GM21515 (cell line): ENCODE results near the gene VAC14.

Experiments used
- ATAC-seq: cut with Tn5 transposase; IDR thresholded peaks from one replicate; pipeline ENCODE4 v1.9.1; 2021; ENCODE audit not compliant: unreplicated experiment

The VAC14 gene

DNA sequence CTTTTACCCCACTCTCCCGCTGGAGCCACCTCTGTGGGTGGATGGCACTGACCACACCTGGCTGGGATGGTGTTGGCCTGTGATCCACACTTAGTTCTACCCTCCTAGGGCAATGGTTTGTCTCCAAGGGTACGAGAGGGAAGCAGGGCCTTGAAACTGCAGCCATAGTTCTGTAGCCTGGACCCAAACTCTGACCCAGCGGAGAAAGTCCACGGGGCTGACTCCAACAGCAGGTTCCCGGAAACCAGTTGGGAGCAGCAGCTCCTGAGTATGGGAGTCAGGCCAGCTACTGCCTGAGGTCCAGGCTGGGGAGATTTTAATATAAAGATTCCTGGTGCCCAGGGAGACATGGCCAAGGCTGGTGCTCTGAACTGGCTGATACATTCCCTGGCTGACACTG, 91.5 kb downstream of the VAC14 start:
- no peak for ATAC-seq

DNA sequence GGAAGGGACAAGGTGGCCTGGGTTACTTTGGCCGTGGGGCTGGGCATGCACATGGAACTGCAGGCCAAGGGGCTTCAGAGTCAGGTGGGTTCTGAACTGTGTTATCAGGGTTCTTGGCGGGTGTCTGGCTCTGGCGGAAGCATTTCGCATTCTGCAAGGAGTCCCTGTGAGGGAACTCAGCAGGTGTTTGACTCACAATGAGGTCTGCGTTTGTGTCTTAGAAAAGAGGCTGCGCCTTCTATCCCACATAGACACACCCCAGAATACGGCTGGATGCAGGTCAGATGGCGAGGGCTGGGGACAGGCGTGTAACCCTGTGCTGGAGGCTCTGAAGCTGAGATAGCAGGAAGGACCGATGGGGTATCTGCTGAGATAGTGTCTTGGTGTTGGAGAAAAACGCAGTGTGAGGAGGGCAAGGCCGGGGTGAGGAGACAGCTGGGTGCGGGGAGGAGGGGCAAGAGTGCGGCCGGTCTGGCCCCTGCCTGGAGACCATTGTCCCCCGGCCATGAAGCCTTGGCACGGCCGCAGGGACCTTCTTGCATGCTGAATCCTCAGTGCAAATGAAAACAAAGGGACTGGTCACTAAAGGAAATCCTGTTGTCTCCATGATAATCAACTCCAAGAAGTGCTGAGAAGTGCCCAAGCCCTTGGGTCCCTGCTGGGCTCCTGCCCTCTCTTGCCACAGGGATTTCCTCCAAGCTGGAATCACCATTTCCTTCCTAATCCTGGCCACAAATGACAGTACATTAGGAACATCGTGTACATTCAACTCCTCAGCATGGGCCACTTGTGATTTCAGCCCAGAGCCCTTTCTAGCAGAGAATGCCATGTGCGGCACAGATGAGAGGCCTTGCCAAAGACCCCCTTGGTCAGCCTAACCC, 92.4 kb downstream of the VAC14 start:
- ATAC-seq: no peak

DNA sequence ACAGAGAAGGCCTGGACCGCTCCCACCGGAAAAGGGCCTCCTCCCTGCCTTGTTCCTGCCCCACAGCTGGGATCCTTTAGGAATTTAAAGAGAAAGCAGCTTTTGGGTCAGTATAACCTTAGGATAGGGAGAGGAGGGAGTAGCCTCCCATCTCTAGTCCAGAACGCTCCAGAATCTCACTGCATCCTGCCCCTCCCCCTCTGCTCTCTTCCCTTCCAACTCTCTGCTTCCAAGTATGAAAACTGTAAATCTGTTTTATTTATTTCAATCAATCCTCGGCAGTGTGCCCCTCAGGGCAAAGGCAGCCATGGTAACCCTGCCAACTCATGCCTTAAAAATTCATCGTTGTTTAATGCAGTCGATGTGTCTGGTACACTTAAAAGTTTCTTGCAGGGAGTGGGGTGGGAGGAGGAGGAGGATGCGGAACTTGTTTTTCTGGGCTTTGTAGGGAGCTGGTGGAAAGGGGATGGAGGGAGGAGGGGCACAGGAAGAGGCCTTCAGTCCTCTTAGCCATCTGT, 94.0 kb downstream of the VAC14 start:
- no peak for ATAC-seq

DNA sequence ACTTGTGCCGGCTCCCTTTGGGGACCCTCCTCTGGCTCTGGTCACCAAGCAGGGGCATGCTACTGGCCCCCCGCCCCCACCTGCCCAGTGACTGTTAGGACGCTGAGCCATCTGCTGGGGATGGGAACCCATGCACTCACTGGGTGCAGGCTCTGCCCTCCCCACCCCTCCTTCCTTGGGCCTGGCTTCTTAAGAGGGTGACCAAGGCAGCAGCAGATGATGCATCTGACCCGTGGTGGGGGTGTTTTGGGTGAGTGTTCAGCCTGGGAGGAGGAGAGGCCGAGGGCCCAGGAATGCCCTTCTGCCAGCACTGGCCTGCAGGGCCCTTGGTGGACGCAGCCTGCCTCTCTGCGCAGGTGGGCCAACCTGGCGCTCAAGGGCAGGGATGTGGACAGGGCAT, 95.9 kb downstream of the VAC14 start:
- no peak for ATAC-seq

DNA sequence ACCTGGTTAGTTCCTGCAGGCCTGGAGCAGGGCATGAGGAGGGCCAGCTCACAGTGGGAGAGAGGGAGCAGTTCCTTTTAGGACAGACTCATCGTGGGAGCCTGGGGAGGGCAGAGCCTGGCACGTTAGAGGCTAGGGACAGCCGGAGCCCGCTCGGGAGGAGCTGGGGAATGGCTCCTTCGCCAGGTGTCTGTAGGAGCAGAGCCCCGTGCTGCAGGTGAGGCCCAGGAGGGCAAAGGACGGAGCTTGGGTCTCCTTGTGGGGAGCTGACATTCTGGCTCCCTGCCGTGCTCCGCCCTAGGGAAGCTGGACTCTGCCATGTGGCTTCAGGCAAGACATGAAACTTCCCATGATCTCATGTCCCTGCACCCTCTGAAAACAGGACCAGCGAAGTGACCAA, 96.4 kb downstream of the VAC14 start:
- ATAC-seq: no peak

DNA sequence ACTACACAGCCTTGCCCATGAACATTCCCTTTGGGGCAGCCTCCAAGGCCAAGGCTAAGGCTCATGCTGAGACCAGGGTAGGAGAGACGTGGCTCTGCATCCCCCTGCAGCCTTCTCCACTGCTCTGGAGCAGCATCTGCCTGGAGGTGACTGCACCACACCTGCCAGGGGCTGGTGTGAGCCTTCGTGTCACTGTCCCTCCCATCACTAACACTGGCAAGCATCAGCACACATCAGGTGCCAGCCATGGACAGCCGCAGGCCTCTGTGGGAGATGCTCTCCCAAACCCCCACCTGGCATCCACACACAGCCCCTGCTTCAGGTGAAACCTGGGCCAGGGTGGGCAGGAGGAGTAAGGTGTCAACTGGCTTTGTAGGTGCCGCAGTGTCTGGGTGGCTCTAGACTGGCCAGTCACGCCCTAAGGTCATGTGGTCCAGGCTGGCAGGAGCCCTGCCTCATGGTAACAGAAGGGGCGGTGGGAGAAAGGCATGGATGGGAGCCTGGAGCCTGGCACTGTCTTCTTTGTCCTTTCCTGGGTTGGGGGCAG, 97.0 kb downstream of the VAC14 start:
- ATAC-seq: no peak

DNA sequence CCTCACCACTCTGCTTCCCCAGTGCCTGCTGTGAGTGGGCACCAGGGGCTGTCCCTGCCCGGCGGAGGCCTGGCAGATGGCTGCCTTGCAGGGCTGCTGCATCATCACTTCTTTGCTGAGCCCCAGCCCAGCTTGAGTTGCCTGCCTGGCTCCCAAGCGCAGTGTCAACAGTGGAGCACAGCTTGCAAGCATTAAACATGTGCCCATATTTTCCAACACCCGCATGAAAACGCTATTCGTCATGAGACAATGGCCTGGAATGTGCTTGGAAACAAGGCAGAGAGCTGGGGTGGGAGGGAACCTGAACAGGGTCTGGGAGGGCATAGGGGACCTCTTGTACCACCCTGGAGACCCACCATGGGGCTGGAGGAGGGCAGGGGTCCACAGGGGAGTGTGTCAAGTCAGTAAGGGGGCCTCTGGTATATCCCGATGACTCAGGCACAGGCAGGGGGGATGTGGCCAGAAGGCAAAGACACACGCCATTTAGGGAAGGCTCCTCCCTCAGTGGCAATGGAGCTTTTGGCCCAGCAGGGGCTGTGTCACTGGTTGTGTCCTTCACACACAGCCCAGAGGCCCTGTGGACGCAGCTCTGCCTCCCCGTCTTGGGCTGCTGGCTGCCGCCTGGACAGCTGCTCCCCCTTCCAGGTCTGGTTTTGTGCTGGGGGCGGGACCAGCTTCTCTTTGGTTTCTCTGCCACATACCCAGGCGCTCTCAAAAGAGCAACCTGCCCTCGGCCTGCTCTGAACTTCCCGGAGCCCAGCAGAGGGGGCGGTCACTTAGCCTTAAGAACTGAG, 97.7 kb downstream of the VAC14 start:
- no peak for ATAC-seq

DNA sequence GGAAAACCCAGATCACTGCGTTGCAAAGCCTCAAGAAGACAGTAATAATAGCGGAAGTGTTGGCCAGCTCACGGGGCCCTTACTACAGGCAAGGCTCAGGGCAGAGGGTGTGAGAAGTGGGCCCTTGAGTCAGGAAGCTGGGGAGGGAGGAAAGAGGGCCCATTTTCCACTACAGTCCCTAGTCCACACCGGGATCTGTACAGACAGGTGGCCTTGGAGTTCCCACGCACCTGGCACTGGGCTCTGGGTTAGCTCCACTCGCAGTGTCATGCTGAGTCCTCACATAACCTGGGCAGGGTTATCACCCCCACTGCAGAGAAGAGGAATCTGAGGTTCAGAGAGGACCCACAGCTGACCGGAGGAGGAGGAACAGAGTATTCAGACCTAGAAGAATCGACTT, 98.3 kb downstream of the VAC14 start:
- ATAC-seq: no peak

DNA sequence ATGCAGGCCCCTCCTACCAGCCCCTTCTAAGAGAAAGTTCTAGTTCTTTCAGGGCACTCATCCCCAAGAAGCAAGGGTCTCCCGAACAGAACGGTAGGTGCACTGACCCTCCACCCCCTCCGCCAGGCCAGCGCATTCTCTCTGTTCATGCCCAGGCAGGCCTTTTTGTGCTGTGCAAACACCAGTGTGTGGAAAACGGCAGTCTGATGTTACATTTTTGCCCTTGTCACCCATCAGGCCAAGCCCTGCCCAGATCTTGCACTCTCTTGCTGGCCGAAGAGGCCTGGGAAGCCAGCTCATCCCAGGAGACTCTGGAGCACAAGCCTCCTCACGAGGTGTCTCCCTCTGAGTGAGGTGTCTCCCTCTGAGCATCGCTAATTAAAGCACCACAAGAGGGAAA, 99.0 kb downstream of the VAC14 start:
- ATAC-seq: no peak

DNA sequence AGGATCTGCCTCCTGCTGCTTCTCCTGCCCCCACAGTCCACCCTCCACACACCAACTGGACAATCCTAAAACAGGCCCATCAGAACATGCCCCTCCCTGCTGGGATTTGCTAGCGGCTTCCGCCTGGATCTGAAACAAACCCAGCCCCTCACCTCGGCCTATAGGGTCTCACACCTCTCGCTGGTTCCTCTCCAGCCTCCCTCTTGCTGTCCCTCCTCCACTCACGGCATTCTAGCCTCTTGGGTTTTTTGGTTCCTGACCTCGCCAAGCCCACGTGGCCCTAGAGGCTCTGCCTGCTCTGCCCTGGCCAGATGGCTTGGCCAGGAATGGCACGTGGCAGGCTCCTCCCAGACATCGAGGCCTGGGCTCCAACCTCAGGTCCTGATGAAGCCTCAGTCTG, 99.4 kb downstream of the VAC14 start:
- ATAC-seq: no peak

DNA sequence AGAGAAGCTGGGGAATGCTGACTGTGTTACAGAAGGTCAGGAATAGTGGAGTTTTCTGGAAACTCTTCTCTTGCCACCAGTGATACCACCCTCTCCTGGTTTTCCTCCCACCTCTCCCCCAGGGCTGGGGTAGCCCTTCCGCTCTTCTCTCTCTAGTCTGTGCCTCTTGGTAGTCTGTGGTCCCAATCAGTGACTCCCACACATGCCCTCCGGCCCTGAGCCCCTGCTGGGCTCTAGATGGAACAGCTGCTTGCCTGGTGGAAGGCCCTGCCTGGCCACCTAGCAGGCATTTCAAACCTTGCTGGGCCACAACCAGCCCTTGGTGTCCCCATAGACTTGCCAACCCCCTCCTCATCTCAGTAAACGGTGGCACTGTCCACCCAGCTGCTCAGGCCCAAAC, 99.9 kb downstream of the VAC14 start:
- ATAC-seq: no peak

DNA sequence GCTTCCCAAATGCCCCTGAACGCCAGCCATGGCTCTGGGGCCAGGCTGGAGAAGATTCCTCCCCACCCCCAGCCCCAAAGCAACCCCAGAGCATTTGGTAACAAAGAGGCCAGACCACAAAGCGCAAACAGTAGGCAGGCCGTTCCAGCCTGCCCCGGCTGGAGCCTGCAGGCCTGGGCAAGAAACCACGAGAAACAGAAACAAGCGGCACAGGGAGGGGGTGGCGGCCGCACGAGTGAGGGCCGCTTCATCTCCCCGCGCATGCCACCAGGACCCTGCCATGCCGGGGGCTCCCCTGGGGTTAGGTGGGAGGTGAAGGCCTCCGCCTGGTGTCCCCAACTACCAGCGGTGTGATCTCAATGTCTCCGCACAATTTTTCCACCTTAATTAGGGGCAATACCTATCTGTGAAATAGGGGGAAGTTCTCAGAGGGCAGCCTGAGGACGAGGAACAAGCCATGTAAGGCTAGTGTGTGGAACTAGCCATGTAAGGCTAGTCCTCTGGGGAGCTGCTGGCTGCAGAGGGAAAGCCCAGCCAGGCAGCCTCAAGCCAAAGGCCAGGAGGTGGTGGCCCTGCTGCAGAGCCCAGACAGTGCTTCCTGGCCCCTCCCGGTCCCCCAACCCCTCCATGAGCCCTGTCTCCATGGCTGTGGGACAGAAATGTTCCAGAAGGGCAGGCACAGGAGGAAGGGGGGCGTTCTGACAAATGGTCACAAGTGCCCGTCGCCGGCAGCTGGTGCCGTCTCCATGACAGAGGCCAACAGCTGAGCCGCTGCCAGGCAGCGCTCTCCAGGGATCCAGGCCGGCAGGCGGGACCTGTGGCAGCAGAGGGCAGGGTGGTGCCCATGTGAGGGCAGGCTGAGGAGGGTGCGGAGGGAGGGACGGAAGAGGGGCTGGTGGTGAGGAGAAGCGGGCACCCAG, 100.6 kb downstream of the VAC14 start:
- ATAC-seq: no peak

DNA sequence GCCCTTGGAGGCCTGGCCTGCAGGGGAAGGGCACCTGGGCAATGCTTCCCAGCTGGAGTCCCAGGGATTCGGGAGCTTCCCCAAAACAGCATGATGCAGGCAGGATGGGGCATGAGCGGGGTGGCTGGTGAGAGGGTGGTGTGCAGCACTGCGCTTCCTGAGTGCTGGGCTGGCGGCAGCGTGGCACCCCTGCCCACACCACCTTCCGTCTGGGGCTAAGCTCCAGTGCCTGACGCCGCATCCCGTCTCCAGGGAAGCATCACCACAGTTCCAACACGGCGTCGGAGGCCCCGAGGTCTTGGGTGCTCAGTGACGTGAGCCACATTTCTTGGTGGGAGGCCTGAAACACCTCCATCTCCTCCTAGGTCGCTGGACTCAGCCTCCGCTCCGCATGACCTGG, 101.3 kb downstream of the VAC14 start:
- ATAC-seq: no peak

DNA sequence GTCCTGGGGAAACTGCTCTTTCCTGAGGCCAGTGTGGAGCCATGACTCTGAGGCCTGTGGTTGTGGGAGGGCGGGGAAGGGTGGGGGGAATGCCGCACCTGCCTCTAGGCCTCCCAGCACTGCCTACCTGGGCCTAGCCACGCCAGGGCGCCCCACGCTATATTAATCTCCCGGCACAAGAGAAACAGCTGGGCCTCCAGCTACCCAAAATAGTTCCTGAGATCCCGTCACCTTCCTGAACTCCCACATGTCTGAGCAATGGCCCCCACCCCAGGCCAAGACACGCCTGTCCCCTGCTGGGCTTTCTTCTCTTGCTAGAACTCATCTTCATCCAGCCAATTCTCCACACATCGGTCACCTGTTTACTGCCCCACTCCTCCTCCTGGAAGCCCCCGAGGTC, 102.1 kb downstream of the VAC14 start:
- no peak for ATAC-seq

DNA sequence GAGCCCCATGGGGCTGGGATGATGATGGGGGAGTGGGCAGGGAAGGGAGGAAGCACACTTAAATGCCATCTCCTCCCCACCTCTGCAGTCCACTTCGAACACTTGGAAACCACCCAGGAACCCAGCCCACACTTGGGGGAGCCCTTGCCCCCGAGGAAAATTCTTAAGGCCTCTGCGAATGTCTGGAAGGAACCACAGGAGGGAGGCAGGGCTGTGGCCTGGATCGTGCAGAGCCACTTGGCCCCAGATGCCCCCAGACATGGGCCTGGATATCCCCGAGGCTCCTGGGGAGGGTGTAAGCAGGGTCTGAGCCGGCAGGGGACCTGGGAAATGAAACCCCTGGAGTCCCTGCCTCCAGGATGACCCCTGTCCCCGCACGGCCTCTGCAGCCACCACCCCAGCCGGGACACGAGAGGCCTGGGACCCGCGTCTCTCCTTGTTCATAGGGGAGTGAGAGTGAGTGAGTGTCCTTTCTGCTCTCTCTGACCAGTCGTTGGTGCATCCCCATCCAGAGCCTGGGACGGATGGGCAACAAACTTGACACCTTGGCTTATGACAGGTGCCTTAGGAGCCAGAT, 103.3 kb downstream of the VAC14 start:
- no peak for ATAC-seq

DNA sequence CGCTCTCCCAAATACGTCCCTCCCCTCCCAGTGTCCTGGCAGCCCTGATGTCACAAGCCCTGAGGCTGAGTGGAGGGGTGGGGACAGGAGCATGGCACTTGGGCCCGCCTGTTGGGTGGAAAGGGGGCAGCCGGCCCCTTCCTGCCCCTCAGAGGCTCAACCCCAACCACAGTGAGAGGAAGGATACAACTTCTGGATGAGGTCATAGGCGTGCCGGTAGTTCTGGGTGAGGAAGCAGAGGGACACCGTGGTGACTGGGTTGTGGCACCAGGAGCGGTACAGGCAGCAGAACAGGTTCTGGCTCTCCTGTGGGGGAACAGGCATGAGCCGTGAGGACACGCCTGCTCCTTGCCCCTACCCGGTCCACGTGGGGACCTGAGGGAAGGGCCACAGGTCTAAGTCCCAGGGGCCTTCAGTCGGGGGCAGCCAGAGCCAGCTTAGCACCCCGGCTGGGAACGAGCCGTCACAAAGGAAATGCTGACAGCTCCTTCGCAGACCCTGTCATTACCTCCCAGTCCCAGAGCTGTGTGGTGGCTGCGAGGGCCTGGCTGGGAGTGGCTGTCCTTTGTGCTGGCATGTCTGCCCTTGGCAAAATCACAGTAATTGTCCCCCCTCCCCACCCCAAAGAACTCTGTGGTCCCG, 103.9 kb downstream of the VAC14 start:
- ATAC-seq: no peak

DNA sequence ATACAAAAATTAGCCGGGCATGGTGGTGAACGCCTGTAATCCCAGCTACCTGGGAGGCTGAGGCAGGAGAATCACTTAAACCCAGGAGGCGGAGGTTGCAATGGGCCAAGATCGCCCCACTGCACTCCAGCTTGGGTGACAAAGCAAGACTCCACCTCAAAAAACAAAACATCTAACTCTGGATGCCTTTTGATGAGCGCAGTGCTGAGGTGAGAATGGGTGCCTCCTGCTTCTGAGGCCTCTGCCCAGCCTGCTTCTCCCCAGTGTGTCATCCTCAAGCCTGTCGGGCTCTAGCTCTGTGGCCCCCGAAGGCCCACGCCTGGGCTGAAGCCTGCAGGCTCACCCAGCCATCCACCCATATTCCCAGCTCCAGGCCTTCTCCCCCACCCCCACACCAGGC, 104.6 kb downstream of the VAC14 start:
- no peak for ATAC-seq

DNA sequence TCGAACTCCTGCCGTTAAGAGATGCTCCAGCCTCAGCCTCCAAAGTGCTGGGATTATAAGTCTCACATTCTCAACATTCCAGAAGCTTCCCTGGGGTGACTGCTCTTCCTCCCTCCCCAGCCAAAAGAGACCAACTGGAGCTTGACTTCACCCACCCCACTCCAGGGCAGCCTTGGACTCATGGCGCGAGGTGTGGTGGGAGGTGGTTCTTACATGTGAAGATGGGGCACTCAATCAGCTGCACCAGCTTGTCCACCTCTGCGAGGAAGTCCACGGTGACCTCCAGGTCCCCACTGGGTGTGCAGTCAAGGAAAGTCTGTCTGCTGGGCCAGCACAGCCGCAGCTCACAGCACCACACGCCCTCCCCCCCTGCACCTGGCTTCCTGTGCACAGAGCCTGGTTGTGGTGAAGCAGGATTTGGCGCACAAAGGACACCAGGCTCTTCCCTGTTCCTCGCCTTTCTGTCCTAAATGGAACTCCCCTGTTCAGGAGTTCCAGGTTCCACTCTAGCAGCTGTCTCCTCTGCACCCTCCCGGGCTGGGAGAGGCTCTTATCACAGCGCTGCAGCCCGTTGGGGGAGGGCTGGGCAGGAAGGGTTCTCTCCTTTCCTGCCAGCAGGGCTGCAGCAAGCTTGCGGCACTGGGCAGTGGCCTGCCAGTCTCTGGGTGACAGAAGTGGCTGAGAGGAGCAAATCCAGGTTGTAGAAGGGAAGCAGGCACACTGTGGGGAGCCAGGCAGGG, 105.5 kb downstream of the VAC14 start:
- ATAC-seq: no peak

DNA sequence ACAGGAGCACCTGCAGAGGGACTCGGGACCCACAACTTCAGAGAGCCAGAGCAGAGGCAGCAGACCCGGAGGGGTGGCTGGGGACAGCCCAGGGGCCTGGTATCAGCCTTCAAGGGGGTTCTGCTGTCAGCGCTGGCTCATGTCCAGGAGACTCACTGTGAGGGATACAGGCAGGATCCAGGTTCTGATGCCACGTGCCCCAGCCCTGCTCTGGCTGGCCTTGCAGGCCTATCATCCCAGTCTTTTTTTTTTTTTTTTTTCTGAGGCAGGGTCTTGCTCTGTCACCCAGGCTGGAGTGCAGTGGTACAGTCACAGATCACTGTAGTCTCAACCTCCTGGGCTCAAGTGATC, 106.1 kb downstream of the VAC14 start:
- no peak for ATAC-seq
